ENCODE results near the gene CADM2.
"Not testable (repeated sequence)": the region's sequence is repeated elsewhere in the genome, so short reads cannot be mapped to it uniquely, and the experiment has no call there.

Gene CADM2

GRCh38 chr3:85708325-85708724 lies 749.5 kb downstream of the CADM2 start:
- DNase-seq: not testable (repeated sequence)

- DNase-seq: no peak
These were observed 750.6 kb downstream of the CADM2 start for GRCh38 chr3:85709346-85709892.

- no peak for DNase-seq
These were observed 751.7 kb downstream of the CADM2 start for GRCh38 chr3:85710490-85710889.

GRCh38 chr3:85721409-85722145 lies 762.8 kb downstream of the CADM2 start:
- no peak for DNase-seq

GRCh38 chr3:85725809-85726208 lies 767.0 kb downstream of the CADM2 start:
- no peak for DNase-seq

- DNase-seq: no peak
These were observed 767.5 kb downstream of the CADM2 start for GRCh38 chr3:85726241-85726640.

- no peak for DNase-seq
These were observed 779.1 kb downstream of the CADM2 start for GRCh38 chr3:85737846-85738245.

GRCh38 chr3:85740561-85740960 lies 781.8 kb downstream of the CADM2 start:
- no peak for DNase-seq

GRCh38 chr3:85758442-85758841 lies 799.7 kb downstream of the CADM2 start:
- DNase-seq: no peak

GRCh38 chr3:85760342-85760741 lies 801.6 kb downstream of the CADM2 start:
- no peak for DNase-seq

GRCh38 chr3:85780806-85781205 lies 822.0 kb downstream of the CADM2 start:
- no peak for DNase-seq

- DNase-seq: no peak
These were observed 823.0 kb downstream of the CADM2 start for GRCh38 chr3:85781806-85782205.

- no peak for DNase-seq
These were observed 824.5 kb downstream of the CADM2 start for GRCh38 chr3:85783291-85783690.

GRCh38 chr3:85785766-85786165 lies 827.0 kb downstream of the CADM2 start:
- no peak for DNase-seq

GRCh38 chr3:85790445-85791030 lies 831.7 kb downstream of the CADM2 start:
- no peak for DNase-seq

GRCh38 chr3:85796140-85796539 lies 837.4 kb downstream of the CADM2 start:
- DNase-seq: no peak

- DNase-seq: no peak
These were observed 841.9 kb downstream of the CADM2 start for GRCh38 chr3:85800676-85801075.

GRCh38 chr3:85801955-85802354 lies 843.2 kb downstream of the CADM2 start:
- DNase-seq: no peak

GRCh38 chr3:85808755-85809154 lies 850.0 kb downstream of the CADM2 start:
- no peak for DNase-seq

- no peak for DNase-seq
These were observed 862.5 kb downstream of the CADM2 start for GRCh38 chr3:85821130-85821756.

GRCh38 chr3:85835857-85836440 lies 877.2 kb downstream of the CADM2 start:
- DNase-seq: no peak

- DNase-seq: no peak
These were observed 878.6 kb downstream of the CADM2 start for GRCh38 chr3:85837402-85837801.

GRCh38 chr3:85838921-85839320 lies 880.1 kb downstream of the CADM2 start:
- DNase-seq: no peak

GRCh38 chr3:85842081-85842480 lies 883.3 kb downstream of the CADM2 start:
- DNase-seq: no peak

Data from activated effector memory CD4-positive, alpha-beta T cell treated with Interleukin-2 at 50 U/mL for 16 hours (primary cell).